Osteoblast (primary cell): ENCODE results near the gene LMTK2. TPM values are rescaled to one million over a fixed set of nuclear protein-coding genes. Genes with fewer than 3 reads are reported as not detected.

ENCODE experiments used
- DNase-seq: peaks from one replicate; pipeline ENCODE4 v3.0.0; 2011; ENCODE audit warnings: low spot score, mixed read lengths; ENCODE audit not compliant: insufficient read length; ENCODE audit errors: missing footprints
- H2AFZ ChIP-seq: 2 replicates; pipeline ENCODE4 v1.6.0; 2011; ENCODE audit warnings: mild to moderate bottlenecking, low read length
- H3K27ac ChIP-seq: 2 replicates; pipeline ENCODE4 v1.5.1; 2011; ENCODE audit warnings: mild to moderate bottlenecking, low read depth, low read length, moderate library complexity
- H3K27me3 ChIP-seq: 2 replicates; pipeline ENCODE4 v1.6.0; 2012; ENCODE audit warnings: mild to moderate bottlenecking, control low read depth, inconsistent platforms, low read length, moderate library complexity; ENCODE audit not compliant: insufficient read depth
- H3K36me3 ChIP-seq: 2 replicates; pipeline ENCODE4 v1.5.1; 2011; ENCODE audit warnings: mild to moderate bottlenecking, low read length, control low read depth, moderate library complexity; ENCODE audit not compliant: insufficient read depth
- H3K4me1 ChIP-seq: 2 replicates; pipeline ENCODE4 v1.5.1; 2011; ENCODE audit warnings: mild to moderate bottlenecking, low read length, control low read depth, moderate library complexity; ENCODE audit not compliant: insufficient read depth
- H3K4me2 ChIP-seq: 2 replicates; pipeline ENCODE4 v1.6.0; 2011; ENCODE audit warnings: mild to moderate bottlenecking, low read length; ENCODE audit not compliant: insufficient read depth
- H3K4me3 ChIP-seq: fragments of 200-600 bp; sonication (generic); 3 replicates; pipeline ENCODE4 v1.5.1; 2012; ENCODE audit warnings: mild to moderate bottlenecking, low read length, inconsistent platforms; ENCODE audit not compliant: insufficient read depth
- H3K79me2 ChIP-seq: 2 replicates; pipeline ENCODE4 v1.6.0; 2012; ENCODE audit warnings: mild to moderate bottlenecking, low read length, control low read depth, inconsistent platforms; ENCODE audit not compliant: insufficient read depth
- H3K9me3 ChIP-seq: 2 replicates; pipeline ENCODE4 v1.5.1; 2011; ENCODE audit warnings: low read depth, low read length, control low read depth
- H4K20me1 ChIP-seq: 2 replicates; pipeline ENCODE4 v1.6.0; 2012; ENCODE audit warnings: mild to moderate bottlenecking, low read length, control low read depth; ENCODE audit not compliant: insufficient read depth
- total RNA-seq: library from RNA; depleted of rRNA; stranded (reverse); fragments of >200 nt; gene quantifications from 2 replicates; pipeline ENCODE4 v1.2.3, GENCODE V29; 2012
- TF ChIP-seq, protein P1 (sequence below): IDR thresholded peaks from 2 replicates; pipeline ENCODE4 v1.5.1; 2011; ENCODE audit warnings: mild to moderate bottlenecking, low read depth, low read length, moderate library complexity; ENCODE audit errors: extremely low read depth

Gene LMTK2
- total RNA-seq, 1 donor = 14.1 TPM

DNA sequence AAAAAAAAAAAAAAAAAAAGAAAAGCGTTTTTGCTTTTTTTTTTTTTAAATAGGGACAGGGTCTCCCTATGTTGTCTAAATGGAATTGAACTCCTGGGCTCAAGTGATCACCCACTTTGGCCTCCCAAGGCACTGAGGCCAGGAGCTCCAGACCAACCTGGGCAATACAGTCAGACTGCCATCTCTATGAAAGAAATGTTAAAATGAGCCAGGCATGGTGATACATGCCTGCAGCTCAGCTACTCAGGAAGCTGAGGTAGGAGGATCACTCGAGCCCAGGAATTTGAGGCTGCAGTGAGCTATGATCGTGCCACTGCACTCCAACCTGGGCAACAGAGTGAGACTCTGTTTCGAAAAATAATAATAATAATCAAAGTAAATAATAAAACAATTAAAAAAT, 16.5 kb upstream of the LMTK2 start:
- no peaks in the 10 kb centered on the region for H3K27me3 ChIP-seq
- H3K4me2 ChIP-seq = no peak overlapping the region
- no peak overlapping the region for H3K4me3 ChIP-seq
- TF ChIP-seq, protein P1, sequence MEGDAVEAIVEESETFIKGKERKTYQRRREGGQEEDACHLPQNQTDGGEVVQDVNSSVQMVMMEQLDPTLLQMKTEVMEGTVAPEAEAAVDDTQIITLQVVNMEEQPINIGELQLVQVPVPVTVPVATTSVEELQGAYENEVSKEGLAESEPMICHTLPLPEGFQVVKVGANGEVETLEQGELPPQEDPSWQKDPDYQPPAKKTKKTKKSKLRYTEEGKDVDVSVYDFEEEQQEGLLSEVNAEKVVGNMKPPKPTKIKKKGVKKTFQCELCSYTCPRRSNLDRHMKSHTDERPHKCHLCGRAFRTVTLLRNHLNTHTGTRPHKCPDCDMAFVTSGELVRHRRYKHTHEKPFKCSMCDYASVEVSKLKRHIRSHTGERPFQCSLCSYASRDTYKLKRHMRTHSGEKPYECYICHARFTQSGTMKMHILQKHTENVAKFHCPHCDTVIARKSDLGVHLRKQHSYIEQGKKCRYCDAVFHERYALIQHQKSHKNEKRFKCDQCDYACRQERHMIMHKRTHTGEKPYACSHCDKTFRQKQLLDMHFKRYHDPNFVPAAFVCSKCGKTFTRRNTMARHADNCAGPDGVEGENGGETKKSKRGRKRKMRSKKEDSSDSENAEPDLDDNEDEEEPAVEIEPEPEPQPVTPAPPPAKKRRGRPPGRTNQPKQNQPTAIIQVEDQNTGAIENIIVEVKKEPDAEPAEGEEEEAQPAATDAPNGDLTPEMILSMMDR = no peak
- DNase-seq = no peak
- no peaks in the 10 kb centered on the region for H3K4me1 ChIP-seq
- no peak overlapping the region for H3K27ac ChIP-seq
- H4K20me1 ChIP-seq = no peaks in the 10 kb centered on the region
- H2AFZ ChIP-seq = no peak overlapping the region
- no peaks in the 10 kb centered on the region for H3K79me2 ChIP-seq
- no peaks in the 10 kb centered on the region for H3K36me3 ChIP-seq
- H3K9me3 ChIP-seq = no peaks in the 10 kb centered on the region

DNA sequence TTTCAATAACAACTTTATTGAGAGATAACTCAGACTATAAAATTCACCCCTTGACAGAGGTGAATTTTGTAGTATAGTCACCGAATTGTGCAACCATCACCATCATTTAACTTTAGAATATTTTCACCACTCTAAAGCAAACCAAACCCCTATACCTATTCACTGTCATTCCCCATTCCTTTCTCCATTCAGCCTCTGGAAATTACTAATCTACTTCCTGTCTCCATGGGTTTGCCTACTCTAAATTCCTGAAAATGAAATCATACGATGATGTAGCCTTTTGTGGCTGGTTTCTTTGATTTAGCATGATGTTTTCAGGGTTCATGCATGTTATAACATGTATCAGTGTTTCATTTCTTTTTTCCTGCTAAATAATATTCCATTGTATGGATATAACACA, 15.6 kb upstream of the LMTK2 start:
- no peak for DNase-seq
- Histone ChIP-seq H3K4me2 (no peak overlapping the region), H4K20me1 (no peaks in the 10 kb centered on the region), H3K36me3 (no peaks in the 10 kb centered on the region), H3K9me3 (no peaks in the 10 kb centered on the region), H3K4me3 (no peak overlapping the region), H2AFZ (no peak overlapping the region), H3K79me2 (no peaks in the 10 kb centered on the region), H3K4me1 (no peaks in the 10 kb centered on the region), H3K27ac (no peak overlapping the region), H3K27me3 (no peaks in the 10 kb centered on the region)
- TF ChIP-seq, protein P1 = no peak

DNA sequence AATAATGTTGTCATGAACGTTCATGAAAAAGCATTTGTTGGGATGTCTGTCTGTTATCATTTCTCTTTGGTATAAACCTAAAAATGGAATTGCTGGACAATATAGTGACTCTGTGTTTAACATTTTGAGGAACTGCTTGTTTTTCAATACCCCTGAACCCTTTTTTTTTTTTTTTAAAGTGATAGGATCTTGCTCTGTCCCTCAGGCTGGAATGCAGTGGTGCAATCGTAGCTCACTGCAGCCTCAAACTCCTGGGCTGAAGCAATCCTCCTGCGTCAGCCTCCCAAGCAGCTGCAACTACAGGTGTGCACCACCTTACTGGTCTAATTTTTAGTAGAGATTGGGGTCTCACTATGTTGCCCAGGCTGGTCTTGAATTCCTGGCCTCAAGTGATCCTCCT, 15.1 kb upstream of the LMTK2 start:
- Histone ChIP-seq H3K4me3 (no peak overlapping the region), H3K36me3 (no peaks in the 10 kb centered on the region), H3K9me3 (no peaks in the 10 kb centered on the region), H3K4me2 (no peak overlapping the region), H3K4me1 (no peaks in the 10 kb centered on the region), H3K79me2 (no peaks in the 10 kb centered on the region), H4K20me1 (no peaks in the 10 kb centered on the region), H3K27me3 (no peaks in the 10 kb centered on the region), H2AFZ (no peak overlapping the region), H3K27ac (no peak overlapping the region)
- TF ChIP-seq, protein P1 = no peak
- no peak for DNase-seq

DNA sequence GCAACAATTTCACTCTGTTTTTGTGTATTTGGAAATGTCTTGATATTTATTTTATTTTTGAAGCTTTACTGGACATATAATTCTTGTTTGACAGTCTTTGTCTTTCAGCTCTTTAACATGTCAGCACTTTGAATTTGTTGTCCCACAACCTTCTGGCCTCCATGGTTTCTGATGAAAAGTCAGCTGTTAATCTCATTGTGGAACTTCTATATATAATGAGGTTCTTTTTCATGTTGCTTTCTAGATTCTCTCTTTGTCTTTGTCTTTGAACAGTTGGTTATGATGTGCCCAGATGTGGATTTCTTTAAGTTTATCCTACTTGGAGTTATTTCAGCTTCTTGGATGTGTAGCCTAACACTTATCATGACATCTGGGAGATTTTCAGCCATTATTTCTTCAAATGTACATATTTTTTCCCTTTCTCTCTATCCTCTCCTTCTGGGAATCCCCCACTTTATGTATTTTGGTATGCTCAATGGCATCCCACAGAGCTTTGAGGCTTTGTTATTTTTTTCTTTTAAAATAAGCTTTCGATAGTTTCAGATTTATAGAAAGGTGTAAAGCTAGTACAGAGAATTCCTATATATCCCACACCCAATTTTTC, 9.5 kb upstream of the LMTK2 start:
- Histone ChIP-seq H3K36me3 (no peaks in the 10 kb centered on the region), H3K27me3 (no peaks in the 10 kb centered on the region)

More for the DNA sequence above, 9.5 kb upstream of the LMTK2 start:
- no peak overlapping the region for H2AFZ ChIP-seq
- TF ChIP-seq, protein P1 = no peak
- H3K4me1 ChIP-seq = no peaks in the 10 kb centered on the region
- no peak overlapping the region for H3K27ac ChIP-seq
- no peak overlapping the region for H3K4me2 ChIP-seq
- peaks cover 2% of the 10 kb centered on the region for H3K9me3 ChIP-seq
- H4K20me1 ChIP-seq = no peaks in the 10 kb centered on the region
- no peak for DNase-seq
- no peak overlapping the region for H3K4me3 ChIP-seq
- no peaks in the 10 kb centered on the region for H3K79me2 ChIP-seq
